ENCODE measurements around the gene TM4SF1. TPM values are rescaled to one million over a fixed set of nuclear protein-coding genes. Genes with fewer than 3 reads are reported as not detected.
A peak's percentile ranks its signal among the peaks of the same experiment; 100 is the strongest.

The TM4SF1 gene
- total and polyA plus RNA-seq, 9 of the 15 experiments (the other 6 are each of a cell fraction or from before 2014, with no cell fraction given): 0.06 to 0.44 (median 0.08) TPM; not detected in 4

- TF ChIP-seq ARID3A (IDR thresholded peaks at IDR 0.05; ENCODE audit: borderline replicate concordance, low read depth, low read length) (no peak), SNIP1 (IDR thresholded peaks at IDR 0.05; ENCODE audit: low read depth) (no peak), ZBTB34 (CRISPR knock-in tag; IDR thresholded peaks at IDR 0.05) (no peak)
Observed at GRCh38 chr3:149368201-149368673, 9.2 kb downstream of the TM4SF1 start (continued).

- in situ Hi-C loops (cut with MboI) (no loop called here), intact Hi-C loops (cut with micrococcal nuclease) (no loop called here)
- Histone ChIP-seq H3K4me1 (replicated peaks in 1 of 2; ENCODE audit: control insufficient read depth in 2 of 2, insufficient read depth in 2 of 2, low read length in 2 of 2) (no peaks in the 10 kb centered on the region), H2AFZ (ENCODE audit: low read depth, low read length) (no peak overlapping the region), H3K4me3 (no peak overlapping the region), H3K27me3 (ENCODE audit: control insufficient read depth in 2 of 2, insufficient read depth in 2 of 2, low read length in 2 of 2) (no peaks in the 10 kb centered on the region), H3K36me3 (ENCODE audit: control insufficient read depth, insufficient read depth, low read length) (no peaks in the 10 kb centered on the region), H3K4me2 (ENCODE audit: insufficient read depth, low read length) (no peak overlapping the region), H3K79me2 (ENCODE audit: control insufficient read depth, insufficient read depth, low read length) (no peaks in the 10 kb centered on the region), H3K9ac (ENCODE audit: insufficient read depth in 1 of 2, low read depth in 2 of 2, low read length in 2 of 2) (no peak overlapping the region), H4K20me1 (replicated peaks; ENCODE audit: control insufficient read depth, insufficient read depth, low read length) (no peaks in the 10 kb centered on the region; the same call in 1 of the 2 replicates), H3K27ac (ENCODE audit: extremely low read depth, low read depth, low read length) (no peak overlapping the region), H3K9me1 (ENCODE audit: control insufficient read depth, insufficient read depth, low read length) (no peaks in the 10 kb centered on the region), H3K9me3 (replicated peaks; ENCODE audit: control insufficient read depth, insufficient read depth, low read depth, low read length) (no peaks in the 10 kb centered on the region)
- BruUV-seq (replicated peaks): no TSS peak
- TF ChIP-seq CSDE1 (IDR thresholded peaks at IDR 0.05) (no peak), RBM15 (IDR thresholded peaks at IDR 0.05; ENCODE audit: insufficient read depth, low read length) (no peak)
- 5% methylated on average over 3 of the region's 3 CpGs for WGBS (ENCODE audit: insufficient coverage, low coverage, missing lambda C conversion rate)
- DNase-seq (ENCODE audit: extremely low read depth in 1 of 4, low spot score in 3 of 4): no peak
- ATAC-seq: no peak
- ChIA-PET CTCF (ENCODE audit: low intra/inter-chr PET ratio) (no interaction called here), POLR2A (no interaction called here)
- peak; percentile 23 for FAIRE-seq
Observed at GRCh38 chr3:149366941-149367840, 10.3 kb downstream of the TM4SF1 start.
